Gastrocnemius medialis (tissue), 4 donors: ENCODE data around the gene CLDND2. TPM values are rescaled to one million over a fixed set of nuclear protein-coding genes. Genes with fewer than 3 reads are reported as not detected.

Experiments used
- ATAC-seq, 2 donors: fragments of 150-250 bp; one replicate each; pipeline ENCODE4 v1.9.1; 2016
- DNase-seq, 2 donors: peaks; one replicate each; pipeline ENCODE4 v3.0.0-alpha.2; 2019
- H3K27ac ChIP-seq, 4 donors: fragments of 200-600 bp; sonication (generic); 1 replicate in 1 of 4; 2 replicates in 3 of 4; pipeline ENCODE4 v1.5.1; 2016 to 2018; ENCODE audit warnings: mild to moderate bottlenecking in 2 of 4, moderate library complexity in 1 of 4
- H3K27me3 ChIP-seq, 3 donors: fragments of 200-600 bp; sonication (generic) in 2 of 3; 1 replicate in 1 of 3; 2 replicates in 2 of 3; pipeline versions ENCODE4 v1.5.1 to v1.6.0; 2016 to 2019; ENCODE audit warnings: mild to moderate bottlenecking in 1 of 3, moderate library complexity in 1 of 3
- H3K36me3 ChIP-seq, 2 donors: fragments of 200-600 bp; sonication (generic) in 1 of 2; one replicate each; pipeline ENCODE4 v1.5.1; 2017 to 2018
- H3K4me1 ChIP-seq, 2 donors: fragments of 200-600 bp; sonication (generic) in 1 of 2; one replicate each; pipeline ENCODE4 v1.5.1; 2016 to 2017; ENCODE audit warnings: mild to moderate bottlenecking in 2 of 2
- H3K4me3 ChIP-seq, 4 donors: fragments of 200-600 bp; sonication (generic) in 3 of 4; 1 replicate in 1 of 4; 2 replicates in 3 of 4; pipeline ENCODE4 v1.5.1; 2016 to 2019; ENCODE audit warnings: mild to moderate bottlenecking in 2 of 4
- H3K9me3 ChIP-seq, 3 donors: fragments of 200-600 bp; sonication (generic) in 2 of 3; 1 replicate in 1 of 3; 2 replicates in 2 of 3; pipeline ENCODE4 v1.5.1; 2016 to 2019
- CTCF ChIP-seq, 5 experiments: fragments of 450-650 bp in 3 of 5; fragments of 200-600 bp in 2 of 5; sonication (generic) in 2 of 5; IDR thresholded peaks in 4 of 5; conservative IDR thresholded peaks in 1 of 5; 1 replicate in 4 of 5; 2 replicates in 1 of 5; pipeline ENCODE4 v1.5.1; 2016 to 2019; ENCODE audit warnings: antibody characterized with exemption in 5 of 5, mild to moderate bottlenecking in 3 of 5, moderate library complexity in 3 of 5
- POLR2A ChIP-seq, 2 donors: fragments of 450-650 bp; IDR thresholded peaks; one replicate each; pipeline ENCODE4 v1.6.1; 2017; ENCODE audit warnings: antibody characterized with exemption in 2 of 2, mild to moderate bottlenecking in 2 of 2, moderate library complexity in 2 of 2
- in situ Hi-C, 4 donors: fragments of 200-750 bp; cut with MboI; loops; one replicate each; pipeline versions ENCODE4 v1.15.0 to v1.8.0; 2017; ENCODE audit warnings: low sequenced_read_pairs in 4 of 4
- intact Hi-C: fragments of 100-400 bp; cut with DNase I; formaldehyde crosslinking; loops from one replicate; pipeline ENCODE4 v1.15.1; 2023; ENCODE audit warnings: low total_unique reads
- total RNA-seq, 4 donors: library from RNA; depleted of rRNA; stranded (reverse); fragments of >200 nt; gene quantifications; one replicate each; pipeline versions ENCODE4 v1.1.0 to v1.2.3, GENCODE V29; 2016

Gene CLDND2
- total RNA-seq, 4 donors from 2014 or later, result not detected

- no peaks in the 10 kb centered on the region for H3K9me3 ChIP-seq
- H3K27me3 ChIP-seq, result peaks cover 35 to 42% (median 40%) of the 10 kb centered on the region in 3 donors
- no peak overlapping the region for H3K4me3 ChIP-seq
- TF ChIP-seq CTCF (IDR thresholded peaks at IDR 0.05 in 4 of 5, conservative IDR thresholded peaks at IDR 0.05 in 1 of 5) (no peak), POLR2A (IDR thresholded peaks at IDR 0.05) (no peak)
- no peak overlapping the region for H3K27ac ChIP-seq
- intact Hi-C loops, result no loop called here
- DNase-seq (no peak), ATAC-seq (no peak)
- H3K4me1 ChIP-seq, result no peaks in the 10 kb centered on the region
- H3K36me3 ChIP-seq, result no peaks in the 10 kb centered on the region
- in situ Hi-C loops, result no loop called here
Measured at GRCh38 chr19:51326216-51327065, 42.4 kb downstream of the CLDND2 start.

- H3K27ac ChIP-seq, result no peak overlapping the region
- DNase-seq, result no peak
- H3K27me3 ChIP-seq, result peaks cover 35 to 42% (median 37%) of the 10 kb centered on the region in 3 donors
- H3K4me1 ChIP-seq, result no peaks in the 10 kb centered on the region
- intact Hi-C loops (no loop called here), in situ Hi-C loops (no loop called here)
- no peak overlapping the region for H3K4me3 ChIP-seq
- no peaks in the 10 kb centered on the region for H3K36me3 ChIP-seq
- no peak for ATAC-seq
- H3K9me3 ChIP-seq, result no peaks in the 10 kb centered on the region
- TF ChIP-seq POLR2A (IDR thresholded peaks at IDR 0.05), result no peak
- no peak for TF ChIP-seq CTCF (IDR thresholded peaks at IDR 0.05 in 4 of 5, conservative IDR thresholded peaks at IDR 0.05 in 1 of 5)
Measured at GRCh38 chr19:51325161-51325976, 43.4 kb downstream of the CLDND2 start.

- no peak overlapping the region for H3K4me3 ChIP-seq
- no peaks in the 10 kb centered on the region for H3K9me3 ChIP-seq
- intact Hi-C loops (no loop called here), in situ Hi-C loops (no loop called here)
- H3K27me3 ChIP-seq, result peaks cover 33 to 38% (median 35%) of the 10 kb centered on the region in 3 donors
- ATAC-seq (no peak), DNase-seq (no peak)
- no peaks in the 10 kb centered on the region for H3K36me3 ChIP-seq
- no peak overlapping the region for H3K27ac ChIP-seq
- TF ChIP-seq POLR2A (IDR thresholded peaks at IDR 0.05) (no peak), CTCF (IDR thresholded peaks at IDR 0.05 in 4 of 5, conservative IDR thresholded peaks at IDR 0.05 in 1 of 5) (no peak)
- H3K4me1 ChIP-seq, result no peaks in the 10 kb centered on the region
Measured at GRCh38 chr19:51324167-51324481, 44.7 kb downstream of the CLDND2 start.

- ATAC-seq (no peak), DNase-seq (no peak)
- Histone ChIP-seq H3K4me1 (no peaks in the 10 kb centered on the region), H3K27ac (no peak overlapping the region), H3K36me3 (no peaks in the 10 kb centered on the region), H3K9me3 (no peaks in the 10 kb centered on the region), H3K27me3 (peaks cover 30 to 35% (median 31%) of the 10 kb centered on the region in 3 donors), H3K4me3 (no peak overlapping the region)
- intact Hi-C loops, result no loop called here
- in situ Hi-C loops, result no loop called here
- TF ChIP-seq POLR2A (IDR thresholded peaks at IDR 0.05), result no peak
- no peak for TF ChIP-seq CTCF (IDR thresholded peaks at IDR 0.05 in 4 of 5, conservative IDR thresholded peaks at IDR 0.05 in 1 of 5)
Measured at GRCh38 chr19:51323481-51324166, 45.2 kb downstream of the CLDND2 start.
